ENCODE results near the gene SLU7. TPM values are rescaled to one million over a fixed set of nuclear protein-coding genes. Genes with fewer than 3 reads are reported as not detected.
A peak's percentile ranks its signal among the peaks of the same experiment; 100 is the strongest.

Gene SLU7
- total and polyA plus RNA-seq, 9 of the 15 experiments (the other 6 are each of a cell fraction or from before 2014, with no cell fraction given) = 42.1 to 65.7 (median 54.8) TPM

- DNase-seq (ENCODE audit: extremely low read depth in 1 of 4, low spot score in 3 of 4) (peak in 1 of 4 experiments; percentile 36), ATAC-seq (peak; percentile 76), FAIRE-seq (no peak)
- Histone ChIP-seq H3K36me3 (ENCODE audit: control insufficient read depth, insufficient read depth, low read length) (no peaks in the 10 kb centered on the region), H3K4me3 (no peak overlapping the region), H3K79me2 (ENCODE audit: control insufficient read depth, insufficient read depth, low read length) (no peaks in the 10 kb centered on the region), H4K20me1 (replicated peaks; ENCODE audit: control insufficient read depth, insufficient read depth, low read length) (no peaks in the 10 kb centered on the region), H3K4me2 (ENCODE audit: insufficient read depth, low read length) (no peak overlapping the region), H3K4me1 (replicated peaks in 1 of 2; ENCODE audit: control insufficient read depth in 2 of 2, insufficient read depth in 2 of 2, low read length in 2 of 2) (0 out of 5 replicates have a peak, but pooled peaks cover 0 to 5% of the 10 kb centered on the region in 2 experiments), H2AFZ (ENCODE audit: low read depth, low read length) (no peak overlapping the region), H3K27ac (ENCODE audit: extremely low read depth, low read depth, low read length) (no peak overlapping the region), H3K9me1 (ENCODE audit: control insufficient read depth, insufficient read depth, low read length) (peaks cover 3% of the 10 kb centered on the region), H3K9me3 (replicated peaks; ENCODE audit: control insufficient read depth, insufficient read depth, low read depth, low read length) (no peaks in the 10 kb centered on the region), H3K27me3 (ENCODE audit: control insufficient read depth in 2 of 2, insufficient read depth in 2 of 2, low read length in 2 of 2) (peaks cover 0 to 2% of the 10 kb centered on the region in 2 experiments; a peak in 3 of 5 replicates), H3K9ac (ENCODE audit: insufficient read depth in 1 of 2, low read depth in 2 of 2, low read length in 2 of 2) (no peak overlapping the region)
- in situ Hi-C loops (cut with MboI) (no loop called here), intact Hi-C loops (cut with micrococcal nuclease) (no loop called here)
- no TSS peak for BruUV-seq (replicated peaks)
- POLR2A ChIA-PET = interaction anchor here (0.7 to 1.5 kb wide), 4 partner anchors 9 to 36 kb away, joined by 3 to 6 read pairs (median 3); no protein-coding TSS in a partner anchor
- 0% methylated on average over 2 of the region's 2 CpGs for whole genome bisulfite sequencing (ENCODE audit: insufficient coverage, low coverage, missing lambda C conversion rate)
- CTCF ChIA-PET (ENCODE audit: low intra/inter-chr PET ratio) = no interaction called here
- TF ChIP-seq KHSRP (IDR thresholded peaks at IDR 0.05) = no peak
- TF ChIP-seq CREB3 (tag; conservative IDR thresholded peaks at IDR 0.05; ENCODE audit: low read depth) = no peak
- TF ChIP-seq POLR2AphosphoS5 (IDR thresholded peaks at IDR 0.05; ENCODE audit: control insufficient read depth, insufficient read depth, low read depth, low read length) = peak; percentile 51; the same call in 1 of the 2 replicates
- TF ChIP-seq ZNF699 (CRISPR knock-in tag; IDR thresholded peaks at IDR 0.05; ENCODE audit: insufficient replicate concordance) = no peak
- TF ChIP-seq MTA1 (IDR thresholded peaks at IDR 0.05; ENCODE audit: borderline replicate concordance) = no peak
- peak; percentile 60 for TF ChIP-seq DACH1 (IDR thresholded peaks at IDR 0.05; ENCODE audit: partially characterized antibody)
- no peak for TF ChIP-seq E4F1 (CRISPR knock-in tag; IDR thresholded peaks at IDR 0.05; ENCODE audit: borderline replicate concordance)
- no peak for TF ChIP-seq TAF15 (IDR thresholded peaks at IDR 0.05; ENCODE audit: low read depth, low read length)
- TF ChIP-seq MBD1 (CRISPR knock-in tag; IDR thresholded peaks at IDR 0.05) = no peak
- no peak for TF ChIP-seq CREM (IDR thresholded peaks at IDR 0.05; ENCODE audit: low read depth)
- TF ChIP-seq NUFIP1 (IDR thresholded peaks at IDR 0.05; ENCODE audit: partially characterized antibody) = no peak
- TF ChIP-seq TFAM (CRISPR knock-in tag; conservative IDR thresholded peaks at IDR 0.05) = no peak
- TF ChIP-seq THRB (CRISPR knock-in tag; conservative IDR thresholded peaks at IDR 0.05) = no peak
Observed at GRCh38 chr5:160378330-160378729, 40.6 kb downstream of the SLU7 start.
